ENCODE measurements around the gene HYLS1. TPM values are rescaled to one million over a fixed set of nuclear protein-coding genes. Genes with fewer than 3 reads are reported as not detected.

HYLS1 gene
- total RNA-seq, 1 experiment from 2014 or later = 8.6 TPM

- no peak for DNase-seq
Observed at GRCh38 chr11:125933030-125933813, 45.8 kb downstream of the HYLS1 start.

More at GRCh38 chr11:125933030-125933813, 45.8 kb downstream of the HYLS1 start:
- H3K18ac ChIP-seq (ENCODE audit: insufficient read length, low read depth, low read length) = peak overlapping the region; percentile 43
- no peak overlapping the region for H4K8ac ChIP-seq (replicated peaks; ENCODE audit: insufficient read length, low read depth, low read length)
- no peak overlapping the region for H3K4ac ChIP-seq (ENCODE audit: low read depth, low read length)
- Mint-ChIP-seq H3K27ac (peak overlapping the region in 2 of 3 experiments; percentile 8 to 81; a peak in 2 of 7 replicates), H3K9me3 (no peaks in the 10 kb centered on the region; a peak in 1 of 5 replicates), H3K27me3 (ENCODE audit: low read depth) (peaks cover 6% of the 10 kb centered on the region), H3K36me3 (ENCODE audit: insufficient read depth in 1 of 3, low read depth in 3 of 3) (no peaks in the 10 kb centered on the region), H3K4me1 (peaks cover 23 to 38% of the 10 kb centered on the region in 2 experiments), H3K4me3 (peak overlapping the region in 1 of 2 experiments; percentile 21; a peak in 2 of 5 replicates)
- no peak overlapping the region for H2AK5ac ChIP-seq (ENCODE audit: insufficient read length, low read length)
- TF ChIP-seq CTCF (conservative IDR thresholded peaks at IDR 0.05) = no peak
- no peak overlapping the region for H3K14ac ChIP-seq (ENCODE audit: insufficient read depth, low read length)
- no peaks in the 10 kb centered on the region for H4K20me1 ChIP-seq (ENCODE audit: control insufficient read depth, insufficient read depth, insufficient read length)
- no peaks in the 10 kb centered on the region for H3K23me2 ChIP-seq (ENCODE audit: insufficient read length, low read depth, low read length, poor library complexity, severe bottlenecking)
- no peak overlapping the region for H4K5ac ChIP-seq (ENCODE audit: insufficient read length, low read depth, low read length)
- WGBS (ENCODE audit: extremely low coverage, insufficient read length, low lambda C conversion rate) = no CpG with 5 or more reads among the region's 12 CpGs
- no peaks in the 10 kb centered on the region for H3K79me2 ChIP-seq (ENCODE audit: insufficient read depth, low read length)
- no peaks in the 10 kb centered on the region for H3K9me3 ChIP-seq (ENCODE audit: control insufficient read depth, low read depth, low read length)
- no peak overlapping the region for H2BK120ac ChIP-seq (ENCODE audit: low read depth, low read length, poor library complexity, severe bottlenecking)
- H4K91ac ChIP-seq (ENCODE audit: insufficient read length, low read depth, low read length) = no peak overlapping the region
- H3K4me1 ChIP-seq (ENCODE audit: insufficient read depth, low read length) = peaks cover 6% of the 10 kb centered on the region; the same call in 1 of the 2 replicates
- no peak overlapping the region for H3K4me2 ChIP-seq (ENCODE audit: insufficient read depth, insufficient read length, low read length)
- H3K79me1 ChIP-seq (ENCODE audit: insufficient read depth, low read depth, low read length, poor library complexity, severe bottlenecking) = no peaks in the 10 kb centered on the region
- no peak overlapping the region for H3K9ac ChIP-seq (ENCODE audit: extremely low read depth, insufficient read length, low read length)
- H2BK20ac ChIP-seq (ENCODE audit: low read depth, low read length, poor library complexity, severe bottlenecking) = no peak overlapping the region
- H3K27me3 ChIP-seq (ENCODE audit: insufficient read depth, low read length) = no peaks in the 10 kb centered on the region
- H2BK5ac ChIP-seq (ENCODE audit: insufficient read length, low read length) = no peak overlapping the region
- H2BK12ac ChIP-seq (ENCODE audit: insufficient read length, low read depth, low read length) = no peak overlapping the region
- H3K23ac ChIP-seq (ENCODE audit: insufficient read length, low read depth, low read length) = no peak overlapping the region
- H3T11ph ChIP-seq (ENCODE audit: low read length) = no peak overlapping the region
- H2AFZ ChIP-seq (ENCODE audit: low read length) = no peak overlapping the region
- H3K27ac ChIP-seq (ENCODE audit: insufficient read length, low read depth, low read length) = no peak overlapping the region
- no peak overlapping the region for H3K56ac ChIP-seq (ENCODE audit: insufficient read length, low read depth, low read length)
- no peak overlapping the region for H2BK15ac ChIP-seq (ENCODE audit: low read depth, low read length)

Measured in H9 (cell line).